Sigmoid colon (tissue), 4 donors: ENCODE data around the gene NFATC1.

Experiments used
- CTCF ChIP-seq, 4 experiments: fragments of 450-650 bp in 3 of 4; fragments of 200-600 bp in 1 of 4; IDR thresholded peaks; one replicate each; pipeline ENCODE4 v1.5.1; 2016 to 2019; ENCODE audit warnings: antibody characterized with exemption in 4 of 4, mild to moderate bottlenecking in 3 of 4, moderate library complexity in 2 of 4
- EP300 ChIP-seq, 4 donors: sonication (generic); formaldehyde crosslinking; IDR thresholded peaks; one replicate each; pipeline ENCODE4 v1.6.1; 2017; ENCODE audit warnings: antibody characterized with exemption in 4 of 4
- POLR2AphosphoS5 ChIP-seq, 4 donors: sonication (generic); formaldehyde crosslinking; IDR thresholded peaks; one replicate each; pipeline ENCODE4 v1.6.1; 2017; ENCODE audit warnings: antibody characterized with exemption in 4 of 4

GRCh38 chr18:79382681-79383387, 12.9 kb upstream of the NFATC1 start:
- TF ChIP-seq CTCF (IDR thresholded peaks at IDR 0.05), result no peak
- no peak for TF ChIP-seq POLR2AphosphoS5 (IDR thresholded peaks at IDR 0.05)
- TF ChIP-seq EP300 (IDR thresholded peaks at IDR 0.05), result no peak
